DMS 273 (cell line): ENCODE results near the gene CPEB4.

Experiments
- DNase-seq: peaks from one replicate; lab custom pipeline; 2025; ENCODE audit not compliant: unreplicated experiment; lab: John Stamatoyannopoulos, UW

CPEB4 gene

GRCh38 chr5:173971681-173972345 lies 83.7 kb downstream of the CPEB4 start:
- DNase-seq = no peak

GRCh38 chr5:173972607-173972924 lies 84.4 kb downstream of the CPEB4 start:
- DNase-seq = no peak

- DNase-seq = peak; percentile 86
Measured at GRCh38 chr5:173972925-173973615, 84.9 kb downstream of the CPEB4 start.

- DNase-seq = peak; percentile 54
Measured at GRCh38 chr5:173973616-173973969, 85.4 kb downstream of the CPEB4 start.

GRCh38 chr5:173974688-173975239 lies 86.6 kb downstream of the CPEB4 start:
- DNase-seq = no peak

- DNase-seq = no peak
Measured at GRCh38 chr5:173981185-173981761, 93.1 kb downstream of the CPEB4 start.

- DNase-seq = peak; percentile 47
Measured at GRCh38 chr5:173984218-173984617, 96.1 kb downstream of the CPEB4 start.

- no peak for DNase-seq
Measured at GRCh38 chr5:173988554-173989431, 100.6 kb downstream of the CPEB4 start, which contains the start of gene C5orf47. Gene C5orf47, plus strand, starts transcription at chr5:173989170. Its CDS starts 94 bp downstream, at chr5:173989264.

- DNase-seq = no peak
Measured at GRCh38 chr5:173989432-173990082, 101.4 kb downstream of the CPEB4 start.

GRCh38 chr5:173997331-173997730 lies 109.2 kb downstream of the CPEB4 start:
- no peak for DNase-seq

GRCh38 chr5:173998531-173998930 lies 110.4 kb downstream of the CPEB4 start:
- DNase-seq = no peak

- DNase-seq = no peak
Measured at GRCh38 chr5:174000076-174000475, 111.9 kb downstream of the CPEB4 start.

GRCh38 chr5:174003795-174004194 lies 115.6 kb downstream of the CPEB4 start:
- no peak for DNase-seq

- DNase-seq = no peak
Measured at GRCh38 chr5:174008922-174009321, 120.8 kb downstream of the CPEB4 start.

- DNase-seq = no peak
Measured at GRCh38 chr5:174010365-174010764, 122.2 kb downstream of the CPEB4 start.

GRCh38 chr5:174011441-174011840 lies 123.3 kb downstream of the CPEB4 start:
- DNase-seq = no peak
